ENCODE data around the gene DGKD.

DNA sequence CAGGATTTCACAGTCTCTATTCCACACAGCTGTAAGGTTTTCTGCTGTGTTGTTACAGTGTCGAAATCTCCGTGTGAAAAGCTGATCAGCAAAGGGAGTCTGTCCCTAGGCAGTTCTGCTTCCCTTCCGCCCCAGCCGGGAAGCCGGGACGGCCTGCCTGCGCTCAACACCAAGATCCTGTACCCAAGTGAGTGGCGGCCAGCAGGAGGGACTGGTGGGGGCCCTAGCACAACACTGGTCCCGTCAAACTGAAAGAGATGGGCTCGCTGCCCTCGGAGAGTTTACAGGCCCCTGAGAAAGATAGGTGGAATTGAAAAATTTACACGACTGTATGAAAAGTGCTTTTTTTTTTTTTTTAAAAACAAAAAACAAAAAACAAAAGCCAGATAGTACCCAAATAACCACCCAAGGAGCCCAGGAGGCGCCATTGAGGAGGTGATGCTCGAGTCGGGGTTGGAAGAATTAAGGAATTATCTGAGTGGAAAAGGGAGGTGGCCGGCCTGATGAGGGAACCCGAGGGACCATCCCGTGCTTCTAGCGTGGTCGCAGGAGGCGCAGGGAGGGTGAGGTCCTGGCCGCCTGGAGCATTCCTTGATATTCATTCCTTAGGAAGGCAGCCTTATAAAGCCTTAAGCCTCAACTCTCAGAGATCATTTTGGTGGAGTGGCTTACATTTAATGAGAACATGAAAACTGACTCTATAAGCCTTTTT, 96.7 kb downstream of the DGKD start:
- TF ChIP-seq POLR2AphosphoS5 (IDR thresholded peaks at IDR 0.05; ENCODE audit: low read depth, low read length) (no peak), TAF1 (IDR thresholded peaks at IDR 0.05; ENCODE audit: borderline replicate concordance, insufficient read depth, low read length) (no peak), SIN3A (IDR thresholded peaks at IDR 0.05; ENCODE audit: borderline replicate concordance, insufficient read depth, low read length) (no peak)
